ENCODE results near the gene DKKL1.
A peak's percentile ranks its signal among the peaks of the same experiment; 100 is the strongest.

The DKKL1 gene

GRCh38 chr19:49415102-49415809 lies 51.6 kb downstream of the DKKL1 start:
- TF ChIP-seq NFIC (IDR thresholded peaks at IDR 0.05): no peak
- TF ChIP-seq CREB1 (IDR thresholded peaks at IDR 0.05; ENCODE audit: low read depth): no peak
- TF ChIP-seq REST (IDR thresholded peaks at IDR 0.05; ENCODE audit: low read depth): no peak
- no peak for TF ChIP-seq EP300 (IDR thresholded peaks at IDR 0.05; ENCODE audit: borderline replicate concordance)
- no peak for TF ChIP-seq TEAD4 (IDR thresholded peaks at IDR 0.05)
- no peak for TF ChIP-seq FOXM1 (IDR thresholded peaks at IDR 0.05; ENCODE audit: borderline replicate concordance, low read depth)
- TF ChIP-seq ZBTB7A (IDR thresholded peaks at IDR 0.05; ENCODE audit: low read depth): no peak
- no peak for TF ChIP-seq CEBPB (IDR thresholded peaks at IDR 0.05)

- TF ChIP-seq FOXM1 (IDR thresholded peaks at IDR 0.05; ENCODE audit: borderline replicate concordance, low read depth): no peak
- TF ChIP-seq NFIC (IDR thresholded peaks at IDR 0.05): no peak
- TF ChIP-seq MAX (IDR thresholded peaks at IDR 0.05): no peak
- TF ChIP-seq TAF1 (IDR thresholded peaks at IDR 0.05; ENCODE audit: low read depth): no peak
- no peak for TF ChIP-seq REST (IDR thresholded peaks at IDR 0.05; ENCODE audit: low read depth)
- TF ChIP-seq ZBTB7A (IDR thresholded peaks at IDR 0.05; ENCODE audit: low read depth): no peak
- TF ChIP-seq CEBPB (IDR thresholded peaks at IDR 0.05): no peak
- TF ChIP-seq TEAD4 (IDR thresholded peaks at IDR 0.05): no peak
- TF ChIP-seq EGR1 (IDR thresholded peaks at IDR 0.05): no peak
- no peak for TF ChIP-seq YY1 (IDR thresholded peaks at IDR 0.05; ENCODE audit: low read depth)
- no peak for TF ChIP-seq RAD21 (IDR thresholded peaks at IDR 0.05; ENCODE audit: low read depth)
- TF ChIP-seq USF1 (IDR thresholded peaks at IDR 0.05): no peak
- no peak for TF ChIP-seq TCF12 (IDR thresholded peaks at IDR 0.05; ENCODE audit: low read depth)
- no peak for TF ChIP-seq EP300 (IDR thresholded peaks at IDR 0.05; ENCODE audit: borderline replicate concordance)
- no peak for TF ChIP-seq CREB1 (IDR thresholded peaks at IDR 0.05; ENCODE audit: low read depth)
Observed at GRCh38 chr19:49415810-49416200, 52.1 kb downstream of the DKKL1 start.

- TF ChIP-seq FOXM1 (IDR thresholded peaks at IDR 0.05; ENCODE audit: borderline replicate concordance, low read depth) (no peak), RAD21 (IDR thresholded peaks at IDR 0.05; ENCODE audit: low read depth) (0 out of 2 replicates have a peak, but pooled peaks have one; percentile 21)
Observed at GRCh38 chr19:49417088-49417487, 53.4 kb downstream of the DKKL1 start.

GRCh38 chr19:49418511-49418910 lies 54.8 kb downstream of the DKKL1 start:
- TF ChIP-seq FOXM1 (IDR thresholded peaks at IDR 0.05; ENCODE audit: borderline replicate concordance, low read depth) (no peak), EGR1 (IDR thresholded peaks at IDR 0.05) (no peak), RAD21 (IDR thresholded peaks at IDR 0.05; ENCODE audit: low read depth) (no peak)

- TF ChIP-seq EGR1 (IDR thresholded peaks at IDR 0.05): no peak
- no peak for TF ChIP-seq NFIC (IDR thresholded peaks at IDR 0.05)
- no peak for TF ChIP-seq FOXM1 (IDR thresholded peaks at IDR 0.05; ENCODE audit: borderline replicate concordance, low read depth)
- no peak for TF ChIP-seq ZBTB7A (IDR thresholded peaks at IDR 0.05; ENCODE audit: low read depth)
- no peak for TF ChIP-seq CREB1 (IDR thresholded peaks at IDR 0.05; ENCODE audit: low read depth)
- TF ChIP-seq CEBPB (IDR thresholded peaks at IDR 0.05): no peak
- TF ChIP-seq TAF1 (IDR thresholded peaks at IDR 0.05; ENCODE audit: low read depth): no peak
- TF ChIP-seq TEAD4 (IDR thresholded peaks at IDR 0.05): no peak
Observed at GRCh38 chr19:49419173-49419572, 55.5 kb downstream of the DKKL1 start.

GRCh38 chr19:49420227-49420626 lies 56.5 kb downstream of the DKKL1 start:
- TF ChIP-seq NFIC (IDR thresholded peaks at IDR 0.05) (no peak), REST (IDR thresholded peaks at IDR 0.05; ENCODE audit: low read depth) (no peak), ZBTB7A (IDR thresholded peaks at IDR 0.05; ENCODE audit: low read depth) (no peak), MAX (IDR thresholded peaks at IDR 0.05) (no peak), TEAD4 (IDR thresholded peaks at IDR 0.05) (no peak), USF1 (IDR thresholded peaks at IDR 0.05) (no peak), TAF1 (IDR thresholded peaks at IDR 0.05; ENCODE audit: low read depth) (no peak), FOXM1 (IDR thresholded peaks at IDR 0.05; ENCODE audit: borderline replicate concordance, low read depth) (no peak), CEBPB (IDR thresholded peaks at IDR 0.05) (no peak), CREB1 (IDR thresholded peaks at IDR 0.05; ENCODE audit: low read depth) (no peak), YY1 (IDR thresholded peaks at IDR 0.05; ENCODE audit: low read depth) (no peak), TCF12 (IDR thresholded peaks at IDR 0.05; ENCODE audit: low read depth) (no peak), EP300 (IDR thresholded peaks at IDR 0.05; ENCODE audit: borderline replicate concordance) (no peak), EGR1 (IDR thresholded peaks at IDR 0.05) (no peak), RAD21 (IDR thresholded peaks at IDR 0.05; ENCODE audit: low read depth) (no peak)

All from Ishikawa (cell line).